GM21381 (cell line): ENCODE data around the gene MACROD2.
A peak's percentile ranks its signal among the peaks of the same experiment; 100 is the strongest.

Experiments used
- ATAC-seq: cut with Tn5 transposase; IDR thresholded peaks from one replicate; pipeline ENCODE4 v1.9.1; 2021; ENCODE audit warnings: mild to moderate bottlenecking, moderate library complexity; ENCODE audit not compliant: unreplicated experiment

Gene MACROD2

DNA sequence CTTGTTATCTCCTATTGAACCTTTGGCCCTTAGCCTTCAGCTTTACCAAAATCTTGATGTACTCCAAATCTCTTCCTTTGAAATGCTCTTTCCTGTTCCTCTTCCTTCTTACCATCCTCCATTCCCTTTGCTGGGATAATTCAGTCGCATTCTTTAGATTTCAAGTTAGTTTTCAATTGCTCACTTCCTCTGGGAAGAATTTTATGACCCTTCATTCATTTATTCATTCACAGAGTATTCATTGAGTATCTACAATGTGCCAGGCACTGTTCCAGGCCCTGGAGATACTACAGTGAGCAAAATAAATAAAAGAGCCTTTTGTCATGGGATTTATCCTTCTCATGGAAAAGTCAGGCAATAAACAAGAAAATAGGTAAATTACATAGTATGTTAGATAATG lies 890.3 kb downstream of the MACROD2 start:
- ATAC-seq, result no peak

DNA sequence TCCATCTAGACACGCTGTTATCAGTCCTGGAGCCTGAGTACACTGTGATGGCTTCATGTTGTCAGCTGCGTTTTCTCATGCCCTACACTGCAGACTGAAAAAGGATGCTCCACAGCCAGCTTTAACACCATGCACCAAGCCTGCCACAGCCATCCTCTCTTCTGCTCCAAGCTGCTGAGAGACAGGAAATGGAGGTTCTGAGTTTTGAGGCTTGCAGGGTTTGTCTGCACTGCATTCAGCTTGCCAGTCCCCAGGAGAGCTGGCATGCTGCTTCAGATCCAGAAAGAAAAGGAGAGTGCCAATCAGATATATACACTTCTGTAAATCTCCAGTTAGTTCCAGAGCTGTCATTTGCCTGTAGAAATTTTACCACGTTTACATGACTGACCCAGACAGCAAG lies 892.8 kb downstream of the MACROD2 start:
- no peak for ATAC-seq

DNA sequence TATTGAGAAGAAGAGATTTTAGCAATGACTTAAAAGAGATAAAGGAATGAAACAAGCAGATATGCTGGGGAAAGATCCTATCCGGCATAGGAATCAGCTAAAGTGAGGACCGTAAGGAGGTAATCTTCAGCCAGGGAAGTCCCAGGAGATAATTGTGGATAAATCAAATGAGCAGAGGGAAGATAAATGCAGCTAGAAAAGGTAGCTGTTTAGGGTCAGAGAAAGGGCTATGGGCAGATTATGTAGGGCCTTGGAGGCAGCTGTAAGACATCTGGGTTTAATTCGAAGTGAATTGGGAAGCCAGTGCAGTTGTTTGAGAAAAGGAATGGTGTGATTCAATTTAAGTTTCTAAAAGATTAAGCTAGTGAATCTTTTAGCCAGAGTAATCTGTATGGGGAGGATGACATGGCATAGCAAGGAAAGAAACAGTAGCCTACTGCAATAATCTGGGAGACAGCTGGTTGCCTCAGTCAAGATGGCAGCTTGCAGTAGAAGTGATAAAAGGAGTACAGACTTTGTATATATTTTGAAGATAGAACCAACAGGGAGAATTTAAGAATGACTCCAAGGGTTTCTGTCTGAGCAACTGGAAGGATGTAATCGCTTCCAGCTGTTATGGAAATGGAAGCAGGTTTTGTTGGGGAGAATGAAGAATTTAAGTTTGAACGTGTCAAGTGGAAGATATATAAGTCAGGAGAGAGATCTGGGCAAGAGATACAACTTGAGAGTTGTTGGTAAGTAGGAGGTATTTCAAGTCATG lies 894.4 kb downstream of the MACROD2 start:
- no peak for ATAC-seq

DNA sequence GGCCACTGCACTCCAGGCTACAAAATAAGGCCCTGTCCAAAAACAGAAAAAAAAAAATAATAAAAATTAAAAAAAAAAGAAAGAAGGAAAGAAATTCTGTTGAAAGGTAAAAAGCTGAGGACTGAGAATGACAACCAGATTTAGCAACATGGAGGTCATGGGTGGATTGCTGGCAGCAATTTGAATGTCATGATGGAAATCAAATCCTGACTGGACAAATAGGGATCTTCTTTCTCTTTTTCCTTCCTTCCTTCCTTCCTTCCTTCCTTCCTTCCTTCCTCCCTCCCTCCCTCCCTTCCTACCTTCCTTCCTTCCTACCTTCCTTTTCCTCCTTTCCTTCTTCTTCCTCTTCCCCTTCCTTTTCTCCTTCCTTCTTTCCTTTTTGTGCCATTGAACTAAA lies 895.4 kb downstream of the MACROD2 start:
- ATAC-seq, result no peak

DNA sequence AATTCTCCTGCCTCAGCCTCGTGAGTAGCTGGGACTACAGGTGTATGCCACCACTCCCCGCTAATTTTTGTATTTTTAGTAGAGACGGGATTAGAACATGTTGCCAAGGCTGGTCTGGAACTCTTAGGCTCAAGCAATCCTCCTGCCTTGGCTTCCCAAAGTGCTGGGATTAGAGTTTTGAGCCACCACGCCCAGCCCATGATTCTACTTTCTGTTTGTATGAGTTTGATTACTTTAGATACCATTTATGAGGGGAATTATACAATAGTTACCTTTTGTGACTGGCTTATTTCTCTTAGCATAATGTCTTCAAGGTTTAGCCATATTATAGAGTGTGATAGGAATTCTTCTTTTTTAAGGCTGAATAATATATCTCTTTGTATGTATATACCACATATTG lies 897.5 kb downstream of the MACROD2 start:
- ATAC-seq, result no peak

DNA sequence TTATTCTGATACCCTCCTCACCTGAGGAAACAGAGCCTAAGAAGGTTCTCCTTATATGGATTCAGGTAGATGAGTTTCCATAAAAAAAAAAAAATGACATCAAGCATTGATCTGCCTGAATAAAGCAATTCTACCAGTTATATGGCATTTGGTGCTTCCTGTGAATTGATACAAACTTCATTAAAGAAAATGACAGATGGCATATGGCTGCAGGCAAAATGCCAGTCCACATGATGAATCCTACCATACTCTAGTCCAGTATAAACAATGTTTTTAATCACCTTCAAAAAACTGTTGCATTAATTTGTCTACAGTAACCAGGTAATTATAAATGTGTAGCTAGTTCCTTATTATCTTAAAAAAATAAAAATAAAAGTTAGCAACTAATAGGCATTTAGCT lies 901.3 kb downstream of the MACROD2 start:
- no peak for ATAC-seq

DNA sequence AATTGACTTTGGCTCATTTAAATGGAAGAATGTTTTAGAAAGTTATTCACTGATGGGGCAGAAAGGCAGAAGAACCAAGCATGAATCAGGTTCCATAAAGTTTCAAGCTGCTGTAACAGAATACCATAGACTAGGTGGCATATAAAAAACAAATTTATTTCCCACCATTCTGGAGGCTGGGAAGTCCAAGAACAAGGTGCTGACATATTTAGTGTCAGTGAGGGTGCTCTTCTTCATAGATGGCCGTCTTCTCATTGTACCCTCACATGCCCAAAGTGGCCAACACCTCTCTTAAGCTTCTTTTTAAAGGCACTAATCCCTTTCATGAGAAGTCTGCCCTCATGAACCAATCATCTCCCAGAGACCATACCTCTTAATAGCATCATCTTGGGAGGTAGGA lies 902.3 kb downstream of the MACROD2 start:
- no peak for ATAC-seq

DNA sequence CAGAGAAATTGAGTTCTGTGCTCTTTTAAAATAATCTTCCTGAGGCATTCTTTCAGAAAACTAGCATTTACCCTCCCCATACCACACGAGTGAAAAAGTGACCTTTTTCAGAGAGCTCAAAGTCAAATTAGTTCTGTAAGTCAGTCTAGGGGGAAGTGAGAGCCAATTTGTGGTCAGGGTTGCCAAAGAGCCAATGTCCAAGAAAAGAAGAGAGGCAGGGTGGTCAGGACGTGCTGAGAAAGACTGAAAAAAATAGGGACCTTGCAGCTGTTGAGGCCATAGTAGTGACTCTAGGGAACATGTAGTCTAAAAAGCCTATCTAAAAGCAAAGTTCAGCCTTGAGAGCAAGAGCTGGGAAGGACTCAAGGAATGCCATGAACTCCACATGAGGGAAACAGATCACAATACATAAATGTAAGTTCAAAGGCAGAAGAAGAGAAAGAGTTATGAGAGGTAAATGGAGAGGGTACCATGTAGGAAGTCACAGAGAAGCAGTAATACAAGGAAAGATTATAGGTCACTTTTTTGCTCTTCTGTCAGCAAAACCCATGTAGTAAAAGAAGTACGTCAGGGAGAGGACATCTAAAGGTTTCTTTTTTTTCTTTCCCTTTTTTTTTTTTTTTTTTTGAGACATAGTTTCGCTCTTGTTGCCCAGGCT lies 907.2 kb downstream of the MACROD2 start:
- ATAC-seq, result peak; percentile 99

DNA sequence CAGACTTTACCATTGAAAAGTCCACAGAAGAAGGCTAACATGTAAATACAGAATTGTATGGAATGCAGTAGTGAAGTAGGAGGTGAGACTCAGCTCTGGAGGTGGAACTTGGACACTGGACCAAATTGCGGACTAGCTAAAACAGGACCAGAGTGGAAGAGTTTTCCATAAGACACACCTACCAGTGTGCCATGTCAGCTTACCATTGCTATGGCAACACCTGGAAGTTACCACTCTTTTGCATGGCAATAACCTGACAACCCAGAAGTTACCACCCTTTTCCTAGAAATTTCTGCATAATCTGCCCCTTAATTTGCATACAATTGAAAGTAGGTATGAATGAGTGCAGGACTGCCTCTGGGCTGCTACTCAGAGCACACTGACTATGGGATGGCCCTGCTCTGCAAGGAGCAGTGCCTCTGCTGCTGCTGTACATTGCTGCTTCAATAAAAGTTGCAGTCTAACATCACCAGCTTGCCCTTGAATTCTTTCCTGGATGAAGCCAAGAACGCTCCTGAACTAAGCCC lies 911.7 kb downstream of the MACROD2 start:
- ATAC-seq, result no peak

DNA sequence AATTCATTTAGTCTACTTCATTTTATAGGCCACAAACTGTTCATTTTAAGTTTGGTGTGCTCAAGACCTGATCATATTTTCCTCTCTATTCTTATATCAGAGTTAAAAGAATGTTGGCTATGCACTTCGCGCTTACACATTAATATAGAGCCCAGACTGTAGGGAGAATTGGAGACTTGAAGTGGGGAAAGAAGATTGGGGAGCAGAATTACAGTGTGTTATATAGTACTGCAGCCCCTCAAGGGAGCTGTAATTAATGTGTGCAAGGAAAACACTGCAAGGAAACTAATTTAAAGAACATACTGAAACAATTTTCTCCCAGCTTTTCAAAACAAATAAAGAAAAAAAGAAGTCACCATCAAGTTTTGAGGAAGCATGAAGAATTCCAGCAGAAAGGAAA lies 914.8 kb downstream of the MACROD2 start:
- no peak for ATAC-seq

DNA sequence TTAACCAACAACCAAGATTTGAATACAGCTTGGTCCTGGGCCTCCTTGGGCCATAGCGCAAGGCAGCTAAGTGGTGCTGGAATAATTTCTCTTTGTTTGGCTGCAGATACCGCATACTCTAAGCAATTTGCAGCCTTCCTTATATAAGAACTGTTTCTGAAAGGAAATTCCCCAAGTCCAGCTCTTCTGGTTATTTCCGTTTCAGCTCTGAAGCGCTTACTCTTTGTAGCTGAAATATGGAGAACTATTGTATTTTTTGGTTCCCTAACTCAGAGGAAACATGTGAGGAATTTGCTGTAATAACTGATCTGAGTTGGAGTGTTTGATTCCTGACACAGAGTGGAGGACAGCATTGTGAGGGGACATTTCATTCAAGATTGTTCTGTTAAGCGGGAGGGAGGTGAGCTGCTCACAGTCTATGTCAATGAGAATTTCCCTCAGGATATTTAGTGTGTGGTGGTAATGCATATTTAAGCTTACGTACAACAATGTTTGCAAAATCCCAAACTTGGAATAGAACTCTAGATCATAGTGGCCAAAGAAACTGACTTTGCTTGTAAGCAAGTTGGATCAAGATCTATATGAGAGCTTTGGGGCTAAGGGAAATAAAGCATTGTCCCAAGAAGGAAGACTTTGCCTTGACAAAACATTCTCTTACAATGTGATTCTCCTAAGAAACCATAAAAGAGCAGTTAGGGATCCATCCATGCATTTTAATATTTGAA lies 918.7 kb downstream of the MACROD2 start:
- no peak for ATAC-seq

DNA sequence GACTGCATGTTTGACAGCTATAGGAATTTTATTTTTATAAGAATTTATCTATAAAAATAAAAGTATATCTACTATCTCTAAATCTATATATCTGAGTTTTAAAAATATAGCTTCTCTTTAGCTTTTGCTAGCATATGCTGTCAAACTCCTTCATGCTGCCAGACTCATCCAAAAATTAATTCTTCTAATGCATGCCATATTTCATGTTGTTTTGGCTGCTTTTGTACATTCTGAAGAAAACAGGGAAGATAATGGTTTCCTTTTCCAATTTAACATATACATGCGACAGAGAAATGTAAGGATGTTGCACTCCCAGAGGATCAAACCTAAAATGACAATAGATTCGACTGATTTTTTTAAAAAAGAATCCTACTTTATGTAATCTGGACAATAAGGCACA lies 919.3 kb downstream of the MACROD2 start:
- no peak for ATAC-seq

DNA sequence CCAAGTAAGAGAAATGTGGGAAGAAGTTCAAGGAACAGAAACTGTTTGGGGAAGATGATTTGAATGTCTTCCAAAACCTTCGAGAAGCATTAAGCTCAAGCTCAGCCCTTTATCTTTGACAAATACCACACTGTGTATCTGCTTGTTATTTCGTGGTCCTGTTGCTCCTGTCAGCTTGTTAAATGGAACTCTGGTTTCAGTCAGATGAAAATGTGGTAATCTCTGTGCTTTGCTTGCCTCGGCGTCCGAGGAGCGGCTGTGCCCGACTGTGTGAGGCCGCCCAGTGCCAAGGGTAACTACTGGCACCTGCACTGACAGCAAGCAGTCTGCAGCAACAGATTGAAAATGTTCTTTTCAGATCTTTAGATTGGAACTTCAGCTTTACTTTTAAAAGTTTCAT lies 920.0 kb downstream of the MACROD2 start:
- ATAC-seq, result no peak

DNA sequence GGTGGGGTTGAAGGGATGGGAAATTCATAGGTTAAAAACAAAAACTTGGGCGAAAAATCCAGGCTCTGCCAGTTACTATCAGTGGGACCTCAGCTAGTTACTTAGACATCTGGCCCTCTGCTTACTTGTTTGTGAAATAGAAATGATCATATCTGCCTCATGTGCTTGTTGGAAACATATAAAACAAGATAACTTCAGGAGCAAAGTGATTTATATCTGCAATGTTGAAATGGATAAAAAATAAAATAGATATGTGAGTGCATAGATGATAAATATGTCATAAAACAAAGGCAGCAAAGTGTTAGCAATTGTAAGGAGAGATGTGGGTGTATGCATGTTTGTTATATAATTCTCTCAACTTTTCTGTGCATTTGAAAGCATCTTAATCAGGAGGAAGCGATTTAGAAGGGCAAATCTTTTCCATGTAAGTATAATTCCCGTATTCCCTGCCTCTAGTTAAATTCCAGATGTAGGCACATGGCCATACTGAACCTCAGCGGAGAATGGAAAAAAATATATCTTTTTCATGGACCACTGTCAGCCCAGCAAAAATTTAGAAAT lies 921.1 kb downstream of the MACROD2 start:
- no peak for ATAC-seq

DNA sequence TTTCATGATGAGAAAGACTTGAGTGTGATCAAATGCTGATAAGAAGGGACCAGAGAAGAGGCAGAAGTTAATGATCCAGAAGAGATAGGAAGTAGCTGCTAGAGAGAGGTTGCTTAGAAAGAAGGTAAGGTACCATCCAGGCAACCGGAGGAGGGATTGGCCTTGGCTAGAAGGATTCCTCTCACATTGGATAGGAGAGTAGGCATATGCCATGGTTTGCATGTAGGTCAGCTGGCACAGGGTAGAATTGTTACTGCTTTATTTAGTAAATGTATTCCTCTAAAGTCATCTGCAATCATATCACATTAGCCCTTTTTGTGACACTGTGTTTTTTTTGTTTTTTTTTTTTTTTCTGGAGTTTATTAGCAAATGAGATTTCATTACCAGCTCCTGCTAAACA lies 923.0 kb downstream of the MACROD2 start:
- no peak for ATAC-seq

DNA sequence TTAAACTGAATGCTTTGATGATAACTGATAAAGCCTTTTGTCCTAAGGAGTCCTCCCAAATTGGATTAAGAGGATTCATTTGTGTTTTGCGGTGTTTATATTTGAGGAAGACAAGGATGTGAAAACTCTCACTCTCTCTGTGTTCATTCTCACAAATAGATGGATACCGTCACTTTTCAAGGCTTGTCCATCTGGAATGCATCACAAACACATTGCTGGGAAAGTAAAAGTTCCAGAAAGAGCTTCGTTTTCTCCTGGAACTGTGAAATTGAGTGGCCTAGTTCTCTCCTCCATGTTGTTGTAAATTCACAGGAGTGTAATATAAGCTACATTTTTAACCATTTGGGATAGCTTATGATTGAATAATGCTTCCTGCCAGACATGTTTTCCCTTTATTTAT lies 923.7 kb downstream of the MACROD2 start:
- ATAC-seq, result no peak

DNA sequence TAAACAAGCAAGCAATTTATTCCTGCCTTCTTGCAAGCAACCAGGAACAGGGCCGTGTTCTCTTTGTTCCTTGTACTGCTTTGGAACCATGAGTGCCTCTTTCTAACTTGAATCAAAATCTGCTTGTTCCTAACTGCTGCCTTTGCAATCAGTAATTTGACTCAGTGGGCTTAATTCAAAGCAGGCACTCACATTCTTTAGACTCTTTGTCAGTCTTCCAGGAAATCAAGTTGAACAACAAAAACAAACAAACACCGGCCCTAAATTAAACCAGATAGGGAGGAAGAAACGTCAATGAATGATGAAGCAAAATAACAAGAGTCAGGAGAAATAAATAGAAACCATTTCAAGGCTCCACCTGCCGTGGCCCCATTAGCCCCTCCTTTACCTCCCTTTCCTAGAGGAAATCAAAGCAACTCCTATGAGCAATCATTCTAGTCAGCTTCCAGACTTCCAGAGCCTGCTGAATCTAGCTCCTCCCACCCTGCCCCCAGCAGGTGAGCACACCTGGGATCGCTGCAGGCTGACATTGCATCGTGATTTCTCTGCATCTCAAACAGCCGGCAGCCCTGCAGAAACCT lies 924.3 kb downstream of the MACROD2 start:
- ATAC-seq, result no peak

DNA sequence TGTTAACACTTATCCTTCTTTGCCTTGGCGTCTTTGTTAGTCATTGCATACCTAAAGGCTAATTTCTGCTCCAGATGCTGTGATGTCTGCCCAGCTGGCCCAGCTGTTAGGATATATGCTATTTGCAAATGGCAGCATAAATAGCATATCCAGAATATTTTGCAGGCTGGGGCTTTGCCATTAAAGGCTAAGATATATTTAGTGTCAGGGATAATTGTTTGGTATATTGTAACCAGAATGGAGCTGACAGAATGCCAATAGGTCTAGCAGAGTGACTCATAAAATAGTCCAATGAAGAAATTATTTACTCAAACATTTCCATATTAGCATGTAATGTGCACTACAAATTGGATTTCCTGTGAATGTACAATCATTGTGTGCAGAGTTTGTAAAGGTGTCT lies 926.2 kb downstream of the MACROD2 start:
- no peak for ATAC-seq

DNA sequence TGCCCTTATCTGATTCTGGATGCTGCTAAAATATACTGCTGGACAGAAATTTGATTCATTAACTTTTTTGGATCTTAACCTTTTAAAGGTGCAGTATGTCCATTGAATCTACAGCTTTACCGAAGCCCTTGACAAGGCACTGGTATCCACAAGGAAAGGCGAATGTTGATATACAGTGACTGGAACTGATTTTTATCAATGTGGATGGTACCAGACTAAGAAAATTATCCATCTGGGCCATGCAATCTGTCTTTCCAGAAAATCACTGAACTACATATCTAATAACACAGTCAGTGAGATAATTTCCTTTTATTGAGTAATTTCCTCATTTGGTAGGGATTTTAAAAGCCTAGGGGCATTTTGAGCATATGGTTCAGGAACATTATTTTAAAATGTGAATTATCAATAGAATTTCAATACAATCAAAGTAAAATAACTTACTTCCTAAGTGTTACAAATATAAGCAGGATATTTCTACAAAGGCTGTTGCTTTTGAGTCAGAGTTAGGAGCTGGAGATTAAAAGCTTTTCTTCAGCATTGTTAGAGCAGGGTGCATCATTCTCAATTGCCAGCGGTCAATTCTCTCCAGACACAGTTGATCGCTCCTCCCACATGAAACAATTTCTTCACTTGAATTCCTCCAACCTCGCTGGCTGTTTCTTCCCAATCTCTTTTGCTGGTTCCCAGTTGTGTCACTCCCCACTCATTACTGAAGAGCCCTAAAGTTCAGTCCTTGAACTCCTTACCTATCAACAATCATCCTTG lies 927.4 kb downstream of the MACROD2 start:
- no peak for ATAC-seq

DNA sequence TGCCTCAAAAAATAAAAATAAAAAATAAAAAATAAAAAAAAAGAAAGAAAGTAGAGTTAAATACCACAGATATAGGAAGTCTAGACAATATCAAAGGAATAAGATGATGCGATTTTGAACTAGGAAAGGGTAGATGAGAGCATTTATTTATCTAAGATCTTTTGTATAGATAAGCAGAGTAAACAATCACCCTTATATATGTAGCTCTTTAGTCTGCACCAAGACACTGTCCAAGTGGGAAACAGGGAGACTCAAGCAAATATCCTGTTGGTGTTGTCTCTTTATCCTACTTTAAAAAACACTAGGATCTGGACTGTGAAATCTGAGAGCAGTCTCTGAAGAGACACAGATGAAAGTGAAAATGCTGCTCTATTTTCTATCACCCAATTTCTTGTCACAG lies 929.1 kb downstream of the MACROD2 start:
- no peak for ATAC-seq
